Measurements from ENCODE around the gene ZBTB17.
"Not testable (repeated sequence)": the region's sequence is repeated elsewhere in the genome, so short reads cannot be mapped to it uniquely, and the experiment has no call there.

ZBTB17 gene

DNA sequence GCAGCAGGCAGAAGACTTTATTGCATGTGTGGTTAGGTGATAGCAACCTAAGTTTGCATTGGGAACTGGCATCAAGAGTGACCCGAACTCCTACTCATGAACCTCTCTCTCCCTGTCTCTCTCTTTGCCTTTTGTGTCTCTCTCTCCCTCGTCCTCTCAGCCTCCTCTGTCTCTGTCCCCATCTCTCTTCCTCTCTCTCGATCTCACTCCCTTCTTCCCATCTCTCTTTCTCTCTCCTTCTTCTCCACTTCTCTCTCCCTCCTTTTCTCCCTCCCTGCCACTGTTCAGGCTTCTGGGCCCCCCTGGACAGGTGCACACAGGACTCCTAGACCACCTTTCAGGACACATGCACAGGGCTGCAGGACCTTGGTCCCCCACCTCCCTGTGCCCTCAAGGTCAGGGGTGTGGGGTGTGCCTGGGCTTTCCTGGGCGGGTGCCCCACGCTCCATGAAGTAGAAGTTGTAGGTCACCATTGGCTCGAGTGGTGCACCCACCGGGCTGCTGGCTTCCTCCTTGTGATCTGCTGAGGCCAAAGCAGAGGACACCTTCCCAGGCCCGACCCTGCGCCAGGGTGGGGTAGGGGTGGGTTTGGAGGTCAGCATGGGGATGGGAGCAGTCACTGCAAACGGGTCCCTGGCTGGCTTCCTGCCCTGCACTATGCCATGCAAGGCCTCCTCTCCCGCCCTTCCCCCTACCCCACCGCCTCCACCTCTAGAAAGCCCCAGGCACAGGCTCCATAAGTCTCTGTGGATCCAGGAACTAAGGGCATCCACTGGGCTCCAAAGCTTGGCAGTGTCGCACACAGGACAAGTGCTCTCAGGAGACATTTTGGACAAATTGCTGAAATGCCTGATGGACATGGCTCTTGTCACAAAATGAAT lies 13.2 kb upstream of the ZBTB17 start:
- no peak for DNase-seq

DNA sequence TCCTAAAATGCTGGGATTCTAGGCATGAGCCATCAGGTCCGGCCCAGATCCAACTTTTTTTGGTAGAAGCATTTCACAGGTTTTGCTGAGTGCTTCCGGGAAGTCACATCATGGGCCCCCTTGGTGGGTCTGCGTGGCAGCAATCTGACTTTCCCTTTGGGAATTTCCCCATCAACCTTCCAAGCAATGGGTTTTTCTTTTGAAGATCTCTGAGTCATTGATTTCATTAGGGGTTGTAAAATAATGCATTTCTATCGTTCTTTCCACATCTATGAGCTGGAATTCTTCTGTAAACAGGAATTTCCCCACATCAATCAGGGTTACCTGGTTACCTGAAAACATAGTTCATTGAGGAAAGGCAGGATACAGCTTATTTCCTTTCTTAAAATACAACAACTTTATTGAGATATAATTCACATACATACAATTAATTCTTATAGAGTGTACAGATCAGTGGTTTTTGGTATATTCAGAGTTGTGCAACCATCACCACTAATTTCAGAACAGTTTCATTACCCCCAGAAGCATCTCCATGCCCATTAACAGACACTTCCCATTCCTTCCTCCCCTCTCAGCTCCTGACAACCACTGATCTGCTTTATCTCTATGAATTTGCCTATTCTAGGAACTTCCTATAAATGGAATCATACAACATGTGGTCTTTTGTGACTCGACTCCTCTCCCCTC lies 9.9 kb upstream of the ZBTB17 start:
- peak; percentile 55 for DNase-seq

DNA sequence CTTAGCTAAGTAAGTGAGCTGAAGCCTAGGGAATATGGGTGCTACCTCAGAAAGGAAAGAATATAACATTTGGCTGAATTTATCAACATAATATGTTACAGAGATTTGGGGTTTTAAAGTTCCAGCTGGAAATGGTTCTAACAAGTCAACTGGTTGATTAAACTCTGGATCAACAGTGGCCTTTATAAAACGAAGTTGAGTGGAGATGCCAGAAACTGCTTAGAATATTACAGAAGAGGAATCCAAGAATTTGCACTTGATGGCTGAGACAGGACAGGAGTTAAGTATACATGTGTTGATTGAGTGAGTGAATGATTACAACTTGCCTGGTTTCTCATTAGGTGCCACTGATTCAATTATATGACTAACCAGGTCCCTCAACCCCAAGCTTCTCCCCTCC lies 7.4 kb upstream of the ZBTB17 start:
- DNase-seq = no peak

DNA sequence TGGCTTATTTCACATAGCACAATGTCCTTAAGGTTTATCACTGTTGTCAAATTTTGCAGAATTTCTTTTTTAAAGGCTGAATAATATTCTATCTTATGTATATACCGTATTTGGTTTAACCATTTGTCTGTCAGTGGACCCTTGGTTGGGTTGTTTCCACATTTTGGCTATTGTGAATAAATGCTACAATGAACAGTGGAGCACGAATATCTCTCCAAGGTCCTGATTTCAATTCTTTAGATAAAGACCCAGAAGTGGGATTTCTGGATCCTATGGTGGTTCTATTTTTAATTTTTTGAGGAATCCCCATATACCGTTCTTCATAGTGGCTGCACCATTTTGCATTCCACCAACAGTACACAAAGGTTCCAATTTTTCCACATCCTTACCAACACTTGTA lies 5.8 kb upstream of the ZBTB17 start:
- no peak for DNase-seq

DNA sequence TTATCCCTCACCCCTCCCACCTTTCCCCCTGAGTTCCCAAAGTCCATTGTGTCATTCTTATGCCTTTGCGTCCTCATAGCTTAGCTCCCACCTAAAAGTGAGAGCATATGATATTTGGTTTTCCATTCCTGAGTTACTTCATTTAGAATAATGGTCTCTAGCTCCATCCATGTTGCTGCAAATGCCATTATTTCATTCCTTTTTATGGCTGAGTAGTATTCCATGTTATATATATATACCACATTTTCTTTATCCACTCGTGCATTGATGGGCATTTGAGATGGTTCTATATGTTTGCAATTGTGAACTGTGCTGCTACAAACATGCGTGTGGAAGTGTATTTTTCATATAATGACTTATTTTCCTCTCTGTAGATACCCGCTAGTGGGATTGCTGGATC lies 2.0 kb upstream of the ZBTB17 start:
- DNase-seq = not testable (repeated sequence)

DNA sequence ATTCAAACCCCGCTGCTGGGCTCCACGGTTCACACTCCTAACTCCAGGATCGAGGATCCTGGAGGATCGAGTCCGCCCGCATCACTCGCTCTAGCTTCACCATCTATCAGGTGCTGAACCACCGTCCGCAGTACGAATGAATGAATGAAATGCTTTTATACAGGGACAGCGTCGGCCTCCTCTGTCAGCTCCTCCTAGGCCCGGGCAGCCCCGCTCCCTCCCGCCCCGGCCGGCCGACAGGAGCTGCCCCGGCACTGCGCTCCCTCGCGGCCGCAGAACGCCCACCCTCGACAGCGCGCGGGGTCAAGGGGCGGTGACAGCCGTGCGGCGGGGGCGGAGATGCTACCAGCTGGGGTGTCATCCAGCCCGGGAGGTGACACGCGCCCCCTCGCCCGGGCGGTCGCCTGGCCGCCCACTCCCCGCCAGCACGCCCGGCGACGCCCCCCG lies 520 bp downstream of the ZBTB17 start:
- peak; percentile 30 for DNase-seq

DNA sequence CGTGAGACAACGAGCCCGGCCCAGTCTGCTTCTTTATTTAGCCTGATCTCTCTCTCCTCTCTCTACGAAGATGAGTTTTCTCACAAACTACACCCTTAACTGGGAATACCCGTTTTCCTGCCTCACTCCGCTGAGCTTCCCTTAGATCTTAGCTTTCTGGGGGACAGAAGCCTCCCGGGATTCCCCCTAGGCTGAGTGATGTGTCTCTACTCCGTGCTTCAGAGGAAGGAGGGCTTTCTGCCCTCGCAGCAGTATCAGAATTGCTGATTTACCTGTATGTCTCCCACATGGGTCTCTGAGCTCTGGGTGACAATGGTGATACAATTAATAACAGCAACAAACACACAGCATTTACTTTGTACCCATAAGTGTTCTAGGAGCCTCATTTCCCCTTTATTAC lies 1.0 kb downstream of the ZBTB17 start:
- DNase-seq = no peak

DNA sequence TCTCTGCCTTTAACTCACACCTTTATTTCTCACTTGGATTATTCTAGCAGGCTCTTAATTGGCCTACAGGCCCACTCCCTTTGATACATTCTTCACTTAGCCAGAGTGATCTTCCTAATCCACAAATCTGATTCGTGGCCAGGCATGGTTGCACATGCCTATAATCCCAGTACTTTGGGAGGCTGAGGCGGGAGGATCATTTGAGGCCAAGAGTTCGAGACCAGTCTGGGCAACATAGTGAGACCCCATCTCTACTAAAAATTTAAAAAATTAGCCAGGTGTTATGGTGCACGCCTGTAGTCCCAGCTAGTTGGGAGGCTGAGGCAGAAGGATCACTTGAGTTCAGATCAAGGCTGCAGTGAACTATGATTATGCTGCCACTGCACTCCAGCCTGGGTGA lies 2.1 kb downstream of the ZBTB17 start:
- no peak for DNase-seq

DNA sequence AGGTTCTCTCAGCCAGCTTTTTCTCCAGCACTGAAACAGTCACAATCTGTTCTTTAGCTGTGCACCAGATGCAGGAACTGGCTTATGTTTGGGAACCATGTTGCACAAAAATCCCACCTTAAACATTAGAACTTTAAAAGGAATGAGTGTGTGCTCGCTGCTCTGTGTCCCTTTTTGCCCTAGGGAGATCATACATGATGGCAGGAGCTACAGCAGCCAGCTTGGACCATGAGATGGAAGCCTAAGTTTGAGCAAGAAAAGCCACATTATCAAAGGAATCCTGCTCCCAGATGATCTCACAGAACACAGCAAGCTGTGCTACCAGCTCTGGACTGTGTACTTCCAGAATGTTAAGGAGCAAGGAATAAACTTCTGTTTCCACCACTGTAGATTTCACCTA lies 3.5 kb downstream of the ZBTB17 start:
- DNase-seq = no peak

DNA sequence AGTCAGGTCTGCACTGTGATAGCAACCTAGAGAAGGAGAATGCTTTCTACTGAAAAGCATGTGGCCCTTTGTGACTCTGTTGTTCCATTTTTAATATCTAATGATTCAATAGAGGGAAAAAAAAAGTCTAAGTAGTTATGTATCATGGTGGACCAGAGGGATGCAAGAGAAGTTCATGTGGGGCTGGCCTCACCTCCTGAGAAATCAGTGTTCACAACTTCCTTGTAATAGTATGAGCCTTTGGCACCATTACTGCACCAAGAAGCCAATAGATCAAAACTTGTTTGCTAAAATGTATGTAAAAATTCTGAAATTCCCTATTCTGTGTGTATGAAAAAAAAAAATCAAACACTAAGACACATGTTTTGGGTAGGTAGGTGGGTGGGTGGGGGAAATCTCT lies 5.0 kb downstream of the ZBTB17 start:
- no peak for DNase-seq

DNA sequence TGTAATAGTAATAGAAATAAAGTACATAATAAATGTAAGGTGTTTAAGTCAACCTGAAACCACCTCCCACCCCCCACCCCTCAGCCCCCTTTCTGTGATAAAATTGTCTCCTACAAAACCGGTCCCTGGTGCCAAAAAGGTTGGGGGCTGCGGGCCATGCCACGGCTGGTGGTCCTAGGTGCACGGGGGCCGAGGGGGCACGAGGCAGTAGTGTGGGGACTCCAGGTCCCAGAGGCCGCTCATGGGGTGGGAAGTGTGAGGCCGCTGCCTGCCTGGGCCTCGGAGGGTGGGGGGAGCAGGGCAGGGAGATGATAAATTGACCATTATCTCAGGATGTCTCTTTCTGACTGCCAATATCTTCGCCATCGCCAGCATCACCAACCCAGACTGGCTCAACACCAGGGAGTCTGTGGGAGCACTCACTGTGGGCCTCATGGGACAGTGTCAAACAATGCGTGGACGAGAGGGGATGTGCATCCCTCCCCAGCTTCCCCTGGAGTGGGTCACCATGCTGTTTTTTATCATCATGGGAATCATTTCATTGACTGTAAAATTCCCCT lies 6.5 kb downstream of the ZBTB17 start:
- DNase-seq = no peak

DNA sequence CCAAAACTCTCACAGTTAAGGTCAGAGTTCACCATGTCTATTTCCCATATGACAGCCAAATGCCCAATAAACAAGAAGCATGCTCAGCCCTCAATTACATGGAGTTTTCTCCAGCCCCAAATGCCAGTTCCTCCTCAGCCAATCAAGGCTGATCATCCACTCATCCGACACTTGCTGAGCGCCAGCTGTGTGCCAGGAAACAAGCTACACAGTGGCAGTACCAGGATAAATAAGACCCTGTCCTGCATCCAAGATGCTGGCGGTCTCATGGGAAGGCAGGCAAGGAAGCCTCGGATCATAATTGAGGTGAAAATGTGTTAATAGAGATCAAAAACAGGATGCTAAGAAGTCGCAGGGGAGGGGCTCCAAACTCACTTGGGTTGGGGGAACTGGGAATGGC lies 7.7 kb downstream of the ZBTB17 start:
- DNase-seq = no peak

DNA sequence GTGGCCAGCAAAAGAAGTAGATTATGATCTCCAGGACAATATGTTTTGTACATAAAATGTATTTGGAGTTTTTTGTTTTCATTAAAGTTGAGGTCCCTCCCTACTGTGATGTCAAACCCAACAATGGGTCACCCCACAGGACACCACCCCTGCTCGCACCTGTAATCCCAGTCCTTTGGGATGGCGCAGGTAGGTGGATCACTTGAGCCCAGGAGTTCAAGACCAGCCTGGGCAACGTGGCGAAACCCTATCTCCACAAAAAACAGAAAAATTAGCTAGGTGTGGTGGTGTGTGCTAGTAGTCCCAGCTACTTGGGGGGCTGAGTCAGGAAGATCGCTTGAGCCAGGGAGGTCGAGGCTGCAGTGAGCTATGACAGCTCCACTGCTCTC lies 9.0 kb downstream of the ZBTB17 start:
- no peak for DNase-seq

DNA sequence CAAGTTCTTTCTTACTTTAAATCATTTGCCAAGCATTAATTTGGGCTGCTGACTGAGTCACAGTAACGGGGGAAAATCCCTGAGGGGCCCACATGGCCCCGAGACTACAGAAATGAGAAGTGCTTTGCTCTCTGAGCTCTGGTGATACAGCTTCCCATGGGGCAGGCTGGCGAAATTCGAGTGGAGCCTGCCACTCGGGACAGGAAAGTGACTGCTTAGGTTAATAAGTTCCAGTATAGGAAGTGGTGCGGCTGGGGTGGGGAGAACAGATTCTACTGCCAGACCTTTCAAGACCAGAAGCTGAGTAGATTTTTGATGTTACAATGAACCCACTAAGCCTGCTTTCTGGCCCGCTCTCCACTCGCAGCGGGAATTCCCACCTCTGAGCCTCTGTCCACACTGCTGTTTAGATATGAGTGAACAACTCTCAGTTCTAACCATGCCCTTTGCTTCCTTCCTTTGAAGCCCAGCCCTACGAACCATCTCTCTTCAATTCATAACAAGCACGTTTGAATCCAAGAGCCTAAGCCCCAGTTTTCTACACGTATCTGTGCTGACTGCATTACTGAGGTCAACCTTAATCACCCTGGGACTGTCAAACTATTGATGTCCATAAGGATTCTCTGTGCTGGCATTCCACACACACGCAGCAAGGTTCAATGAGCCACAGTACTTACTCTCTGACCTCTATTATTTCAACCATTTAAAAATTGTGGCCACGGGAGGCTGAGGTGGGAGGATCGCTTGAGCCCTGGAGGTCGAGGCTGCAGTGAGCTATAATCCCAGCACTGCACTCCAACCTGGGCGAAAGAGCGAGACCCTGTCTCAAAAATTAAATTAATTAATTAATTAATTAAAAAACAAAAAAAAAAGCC lies 9.6 kb downstream of the ZBTB17 start:
- DNase-seq = no peak

DNA sequence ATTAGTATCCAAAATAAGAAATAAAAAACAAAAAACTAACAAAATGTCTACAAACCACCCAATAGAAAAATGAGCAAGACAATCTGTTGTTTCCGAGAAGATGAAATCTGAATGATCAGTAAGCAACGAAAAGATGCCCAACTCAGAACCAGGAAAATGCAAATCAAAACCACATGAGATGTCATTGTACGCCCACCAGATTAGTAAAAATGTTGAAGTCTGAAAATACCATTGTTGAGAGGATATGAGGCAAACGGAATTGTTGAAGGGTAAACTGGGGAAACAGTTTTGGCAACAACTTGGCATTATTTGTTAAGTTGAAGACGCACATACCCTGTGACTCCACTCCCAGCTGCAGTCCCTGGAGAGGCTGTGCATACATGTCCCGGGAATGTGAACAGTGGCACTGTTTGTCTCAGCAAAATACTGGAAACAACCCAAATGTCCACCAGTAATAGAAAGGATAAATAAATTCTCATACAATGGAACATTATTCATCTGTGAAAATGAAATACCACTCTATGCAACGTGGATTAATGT lies 10.6 kb downstream of the ZBTB17 start:
- DNase-seq = no peak

DNA sequence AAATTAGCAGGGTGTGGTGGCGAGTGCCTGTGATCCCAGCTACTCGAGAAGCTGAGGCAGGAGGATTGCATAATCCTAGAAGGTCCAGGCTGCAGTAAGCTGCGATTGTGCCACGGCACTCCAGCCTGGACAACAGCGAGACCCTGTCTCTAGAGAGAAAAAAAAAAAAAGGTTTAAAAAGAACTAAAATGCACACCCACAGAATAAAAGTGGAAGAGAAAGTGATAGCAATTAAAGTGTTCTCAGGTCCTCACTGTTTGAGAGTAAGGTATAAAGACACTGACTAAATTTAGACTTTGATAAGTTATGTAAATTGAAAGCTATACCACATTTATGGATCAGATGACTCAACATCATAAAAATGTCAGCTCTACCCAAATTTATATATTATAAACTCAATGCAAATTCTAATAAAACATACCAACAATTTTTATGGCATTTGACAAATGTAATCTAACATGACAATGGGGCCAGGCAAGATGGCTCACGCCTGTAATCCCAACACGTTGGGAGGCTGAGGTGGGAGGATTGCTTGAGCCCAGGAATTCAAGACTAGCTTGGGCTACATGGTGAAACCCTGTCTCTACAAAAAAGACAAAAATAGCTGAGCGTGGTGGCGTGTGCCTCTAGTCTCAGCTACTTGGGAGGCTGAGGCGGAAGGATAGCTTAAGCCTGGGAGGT lies 11.8 kb downstream of the ZBTB17 start:
- DNase-seq = no peak

DNA sequence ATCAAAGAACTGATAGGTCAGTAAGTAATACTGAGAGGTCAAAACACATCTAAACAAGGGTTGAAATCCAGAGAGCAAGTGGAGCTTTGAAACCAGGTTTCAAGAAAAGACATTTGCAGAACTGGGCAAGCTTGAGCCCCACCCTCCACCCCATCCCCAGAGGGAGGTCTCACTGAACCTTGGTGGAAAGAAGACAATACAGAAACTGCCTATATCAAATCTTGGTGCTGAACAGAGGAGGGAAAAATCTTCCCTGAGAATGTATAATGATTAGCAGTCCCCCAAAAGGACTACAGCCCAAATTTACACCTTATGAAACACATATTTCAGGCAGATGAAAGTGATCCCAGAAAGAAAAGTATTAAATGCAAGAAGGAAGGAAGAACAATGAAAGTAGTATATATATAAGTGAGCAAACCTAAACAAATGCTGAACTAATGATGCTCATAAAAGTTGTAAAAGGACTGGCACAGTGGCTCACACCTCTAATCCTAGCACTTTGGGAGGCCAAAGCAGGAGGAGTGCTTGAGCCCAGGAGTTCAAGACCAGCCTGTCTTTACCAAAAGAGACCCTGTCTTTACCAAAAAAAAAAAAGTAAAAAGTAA lies 12.4 kb downstream of the ZBTB17 start:
- no peak for DNase-seq

DNA sequence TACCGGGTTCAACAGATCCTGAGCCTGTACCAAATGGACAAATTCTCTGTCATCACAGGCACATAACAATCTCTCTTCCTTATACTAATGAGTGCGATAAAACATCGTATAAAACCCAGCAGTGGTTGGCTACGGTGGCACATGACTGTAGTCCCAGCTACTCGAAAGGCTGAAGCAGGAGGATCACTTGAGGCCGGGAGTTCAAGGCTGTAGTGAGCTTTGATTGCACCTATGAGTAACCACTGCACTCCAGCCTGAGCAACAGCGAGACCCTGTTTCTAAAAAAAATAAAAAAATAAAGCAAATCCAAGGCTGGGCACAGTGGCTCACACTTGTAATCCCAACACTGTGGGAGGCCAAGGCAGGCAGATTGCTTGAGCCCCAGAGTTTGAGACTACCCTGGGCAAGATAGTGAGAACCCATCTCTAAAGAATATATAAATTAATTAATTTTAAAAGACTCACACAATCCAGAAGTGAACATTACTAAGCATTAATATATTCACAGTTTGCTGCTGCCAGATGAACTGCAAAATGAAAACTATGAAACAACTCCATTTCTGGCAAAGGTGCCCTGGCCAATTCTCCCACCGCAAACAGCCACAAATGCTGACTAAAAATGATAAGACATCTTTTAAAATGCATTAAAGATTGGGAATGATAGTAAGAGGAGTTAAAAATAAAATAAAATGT lies 13.1 kb downstream of the ZBTB17 start:
- no peak for DNase-seq

DNA sequence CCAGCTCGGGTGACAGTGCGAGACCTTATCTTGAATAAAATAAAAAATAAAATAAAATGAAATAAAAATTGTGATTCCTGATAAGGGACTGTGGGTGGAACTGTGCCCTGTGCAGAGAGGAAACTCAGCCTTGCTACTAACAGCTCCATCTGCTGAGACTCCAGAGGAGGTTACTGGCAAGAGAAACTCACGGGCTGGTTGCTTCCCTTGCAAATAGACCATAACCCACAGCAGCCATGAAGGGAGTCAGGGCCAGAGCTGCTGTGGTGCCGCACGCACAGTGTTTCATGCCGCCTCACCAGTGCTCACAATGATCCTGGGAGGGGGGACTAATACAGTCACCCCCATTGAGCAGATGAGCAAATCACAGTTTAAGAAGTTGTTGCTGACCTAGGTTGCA lies 13.7 kb downstream of the ZBTB17 start:
- DNase-seq = no peak

DNA sequence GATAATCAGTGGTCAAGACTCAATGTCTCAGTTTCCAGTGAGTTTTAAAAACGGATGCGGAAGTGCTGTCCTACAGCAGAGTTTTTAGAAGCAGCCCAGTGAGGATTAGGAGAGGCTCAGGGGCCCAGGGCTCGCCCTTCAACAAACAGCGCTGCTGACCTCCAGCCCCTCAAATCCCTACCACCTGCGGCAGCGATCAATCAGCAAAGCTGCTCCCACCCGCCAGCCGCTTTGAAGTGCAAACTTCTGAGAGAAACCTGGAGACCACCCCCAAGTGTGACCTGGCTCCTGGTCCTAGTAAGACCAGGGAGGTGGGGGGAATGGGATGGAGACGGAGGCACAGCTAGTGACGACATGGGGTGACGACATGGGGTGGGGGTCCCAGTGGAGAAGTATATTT lies 14.4 kb downstream of the ZBTB17 start:
- DNase-seq = no peak

DNA sequence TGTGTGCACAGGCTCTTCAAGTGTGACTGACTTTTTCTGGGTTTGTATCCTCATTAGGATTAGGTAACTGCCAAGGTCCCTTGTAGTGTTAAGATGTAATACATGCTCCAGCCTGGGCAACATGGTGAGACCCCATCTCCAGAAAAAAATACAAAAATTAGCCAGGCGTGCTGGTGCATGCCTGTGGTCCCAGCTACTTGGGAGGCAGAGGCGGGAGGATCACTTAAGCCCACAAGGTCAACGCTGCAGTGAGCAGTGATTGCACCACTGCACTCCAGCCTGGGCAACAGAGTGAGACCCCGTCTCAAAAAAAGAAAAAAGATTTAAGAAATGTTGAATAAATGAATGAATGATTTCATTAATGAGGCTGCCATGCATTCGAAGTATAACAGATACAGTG lies 15.1 kb downstream of the ZBTB17 start:
- DNase-seq = no peak

Measured in NCI-H226 (cell line).